Fibroblast of lung (primary cell): ENCODE data around the gene VPS45. TPM values are rescaled to one million over a fixed set of nuclear protein-coding genes. Genes with fewer than 3 reads are reported as not detected.

Experiments
- DNase-seq, 2 donors: peaks; one replicate each; pipeline versions ENCODE4 v3.0.0 to v3.0.0-alpha.2; 2010; ENCODE audit warnings: low read depth in 2 of 2
- H2AFZ ChIP-seq: 2 replicates; pipeline ENCODE4 v1.5.1; 2012; ENCODE audit warnings: low read length, control low read depth, inconsistent platforms
- H3K27ac ChIP-seq: 2 replicates; pipeline ENCODE4 v1.5.1; 2011; ENCODE audit warnings: low read length, control low read depth; ENCODE audit not compliant: insufficient read depth
- H3K27me3 ChIP-seq: 2 replicates; pipeline ENCODE4 v1.5.1; 2011; ENCODE audit warnings: mild to moderate bottlenecking, low read length; ENCODE audit not compliant: control insufficient read depth, insufficient read depth
- H3K36me3 ChIP-seq: 2 replicates; pipeline ENCODE4 v1.5.1; 2011; ENCODE audit warnings: low read length; ENCODE audit not compliant: control insufficient read depth, insufficient read depth
- H3K4me1 ChIP-seq: 2 replicates; pipeline ENCODE4 v1.5.1; 2011; ENCODE audit warnings: low read length; ENCODE audit not compliant: control insufficient read depth, insufficient read depth; ENCODE audit errors: extremely low read depth
- H3K4me2 ChIP-seq: 2 replicates; pipeline ENCODE4 v1.5.1; 2011; ENCODE audit warnings: low read length, control low read depth; ENCODE audit not compliant: insufficient read depth; ENCODE audit errors: extremely low read depth
- H3K4me3 ChIP-seq, 4 experiments: fragments of 200-600 bp in 1 of 4; sonication (generic) in 1 of 4; replicated peaks in 1 of 4; 2 replicates each; pipeline ENCODE4 v1.5.1; 2011 to 2016; ENCODE audit warnings: low read length in 4 of 4, low read depth in 3 of 4, mild to moderate bottlenecking in 3 of 4, control low read depth in 2 of 4, inconsistent platforms in 1 of 4, mixed read lengths in 1 of 4; ENCODE audit not compliant: insufficient read depth in 1 of 4; ENCODE audit errors: control extremely low read depth in 1 of 4
- H3K79me2 ChIP-seq: 2 replicates; pipeline ENCODE4 v1.5.1; 2012; ENCODE audit warnings: mild to moderate bottlenecking, low read length, inconsistent platforms; ENCODE audit not compliant: control insufficient read depth, insufficient read depth
- H3K9ac ChIP-seq: 2 replicates; pipeline ENCODE4 v1.5.1; 2011; ENCODE audit warnings: mild to moderate bottlenecking, low read length, control low read depth; ENCODE audit not compliant: insufficient read depth
- H3K9me3 ChIP-seq: 2 replicates; pipeline ENCODE4 v1.5.1; 2012; ENCODE audit warnings: low read depth, low read length; ENCODE audit not compliant: control insufficient read depth, insufficient read depth
- H4K20me1 ChIP-seq: 2 replicates; pipeline ENCODE4 v1.5.1; 2011; ENCODE audit warnings: low read length; ENCODE audit not compliant: control insufficient read depth, insufficient read depth; ENCODE audit errors: extremely low read depth
- CTCF ChIP-seq, 2 donors: IDR thresholded peaks in 1 of 2; conservative IDR thresholded peaks in 1 of 2; 1 replicate in 1 of 2; 2 replicates in 1 of 2; pipeline ENCODE4 v1.5.1; 2011 to 2012; ENCODE audit warnings: low read length in 2 of 2, control low read depth in 1 of 2, inconsistent platforms in 1 of 2, low read depth in 1 of 2, mild to moderate bottlenecking in 1 of 2
- EZH2 ChIP-seq: IDR thresholded peaks from 2 replicates; pipeline ENCODE4 v1.5.1; 2012; ENCODE audit warnings: low read length, control low read depth, mild to moderate bottlenecking; ENCODE audit errors: missing control alignments
- polyA plus RNA-seq, 2 donors: library from polyadenylated mRNA; depleted of rRNA in 1 of 2; stranded (reverse) in 1 of 2; unstranded in 1 of 2; fragments of >200 nt; gene quantifications; 2 replicates each; pipeline ENCODE4 v1.2.1, GENCODE V29; 2011 to 2012; ENCODE audit warnings: missing spikeins in 1 of 2
- total RNA-seq: library from RNA; depleted of rRNA; stranded (reverse); fragments of >200 nt; gene quantifications from 2 replicates; pipeline ENCODE4 v1.2.1, GENCODE V29; 2014

The VPS45 gene
- total and polyA plus RNA-seq, 2 donors (not counting 1 experiment from before 2014, with no cell fraction given), result 42.6 to 50.0 TPM

- TF ChIP-seq EZH2 (no peak), CTCF (conservative IDR thresholded peaks at IDR 0.05 in 1 of 2, IDR thresholded peaks at IDR 0.05 in 1 of 2; ENCODE audit: low read depth in 1 of 2, low read length in 2 of 2) (no peak)
- Histone ChIP-seq H3K4me2 (no peak overlapping the region), H2AFZ (no peak overlapping the region)
Observed at GRCh38 chr1:150171801-150172200, 104.2 kb downstream of the VPS45 start.

GRCh38 chr1:150173141-150173585 is 105.6 kb downstream of the VPS45 start:
- no peak overlapping the region for H3K4me3 ChIP-seq
- H3K27ac ChIP-seq, result no peak overlapping the region
- H3K4me1 ChIP-seq, result no peaks in the 10 kb centered on the region
- no peaks in the 10 kb centered on the region for H4K20me1 ChIP-seq
- H3K27me3 ChIP-seq, result no peaks in the 10 kb centered on the region
- H3K79me2 ChIP-seq, result no peaks in the 10 kb centered on the region
- H3K9me3 ChIP-seq, result no peaks in the 10 kb centered on the region
- H3K4me2 ChIP-seq, result no peak overlapping the region
- no peak for DNase-seq
- H2AFZ ChIP-seq, result no peak overlapping the region
- H3K36me3 ChIP-seq, result no peaks in the 10 kb centered on the region
- H3K9ac ChIP-seq, result no peak overlapping the region
- TF ChIP-seq EZH2, result no peak
- no peak for TF ChIP-seq CTCF (conservative IDR thresholded peaks at IDR 0.05 in 1 of 2, IDR thresholded peaks at IDR 0.05 in 1 of 2; ENCODE audit: low read depth in 1 of 2, low read length in 2 of 2)

More at GRCh38 chr1:150171801-150172200, 104.2 kb downstream of the VPS45 start:
- no peak overlapping the region for H3K4me3 ChIP-seq
- no peak for DNase-seq
- no peaks in the 10 kb centered on the region for H3K9me3 ChIP-seq
- no peak overlapping the region for H3K9ac ChIP-seq
- no peaks in the 10 kb centered on the region for H4K20me1 ChIP-seq
- no peaks in the 10 kb centered on the region for H3K36me3 ChIP-seq
- no peaks in the 10 kb centered on the region for H3K27me3 ChIP-seq
- no peak overlapping the region for H3K27ac ChIP-seq
- H3K4me1 ChIP-seq, result no peaks in the 10 kb centered on the region
- H3K79me2 ChIP-seq, result no peaks in the 10 kb centered on the region

- TF ChIP-seq EZH2, result no peak
- peak in 1 of 2 donors; percentile 67 for DNase-seq
- H3K36me3 ChIP-seq, result no peaks in the 10 kb centered on the region
- no peaks in the 10 kb centered on the region for H3K27me3 ChIP-seq
- no peaks in the 10 kb centered on the region for H3K79me2 ChIP-seq
- no peaks in the 10 kb centered on the region for H4K20me1 ChIP-seq
- no peak overlapping the region for H3K4me2 ChIP-seq
- H3K27ac ChIP-seq, result no peak overlapping the region
- no peak overlapping the region for H2AFZ ChIP-seq
- no peaks in the 10 kb centered on the region for H3K9me3 ChIP-seq
- no peak overlapping the region for H3K4me3 ChIP-seq
- H3K9ac ChIP-seq, result no peak overlapping the region
- no peaks in the 10 kb centered on the region for H3K4me1 ChIP-seq
Observed at GRCh38 chr1:150176593-150176992, 109.0 kb downstream of the VPS45 start.
